HG03342 (cell line): ENCODE measurements around the gene SYNDIG1.

Experiments
- ATAC-seq: cut with Tn5 transposase; IDR thresholded peaks from one replicate; pipeline ENCODE4 v1.9.1; 2021; ENCODE audit warnings: mild to moderate bottlenecking, moderate library complexity; ENCODE audit not compliant: unreplicated experiment

The SYNDIG1 gene

GRCh38 chr20:24686156-24686555 is 216.7 kb downstream of the SYNDIG1 start:
- no peak for ATAC-seq

GRCh38 chr20:24690408-24690807 is 221.0 kb downstream of the SYNDIG1 start:
- ATAC-seq, result no peak

- no peak for ATAC-seq
These were observed 222.5 kb downstream of the SYNDIG1 start for GRCh38 chr20:24691901-24692351.

DNA sequence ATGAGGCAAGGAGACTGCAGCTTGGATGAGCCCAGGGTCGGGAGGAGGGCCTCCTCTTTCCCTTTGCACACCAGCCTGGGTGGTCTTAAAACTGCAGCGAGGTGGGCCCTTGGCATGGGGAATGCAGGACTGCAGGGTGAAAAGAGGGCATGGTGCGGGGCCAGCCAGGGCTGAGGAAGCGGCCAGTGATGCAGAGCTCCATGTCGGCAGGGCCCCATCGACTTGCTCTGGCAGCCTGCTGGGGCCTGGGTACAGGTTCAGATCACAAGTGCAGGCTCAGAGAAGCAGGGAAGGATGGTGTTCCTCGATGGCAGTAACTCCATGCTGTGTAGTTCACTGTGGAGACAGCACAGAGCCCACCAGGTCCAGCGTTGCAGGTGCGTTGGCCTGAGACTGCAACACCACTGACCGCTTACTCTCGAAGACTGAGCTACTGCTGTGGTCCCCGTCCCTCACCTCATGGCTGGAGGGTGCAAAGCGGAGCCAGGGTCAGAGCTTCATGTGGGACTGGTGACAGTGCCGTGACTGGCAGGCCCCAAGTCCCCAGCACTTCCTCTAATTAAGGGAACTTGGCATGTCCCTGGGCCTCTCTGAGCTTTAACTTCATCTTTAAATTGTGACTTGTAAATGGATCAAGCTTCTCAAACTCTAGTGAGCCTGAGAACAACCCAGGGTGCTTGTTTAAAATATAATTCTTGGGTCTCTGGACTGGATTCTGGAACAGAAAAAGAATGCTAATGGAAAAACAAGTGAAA is 223.2 kb downstream of the SYNDIG1 start:
- ATAC-seq, result no peak

- ATAC-seq, result no peak
These were observed 224.2 kb downstream of the SYNDIG1 start for GRCh38 chr20:24693466-24694156.

- ATAC-seq, result no peak
These were observed 224.8 kb downstream of the SYNDIG1 start for GRCh38 chr20:24694157-24694726.

GRCh38 chr20:24694727-24695528 is 225.5 kb downstream of the SYNDIG1 start:
- ATAC-seq, result no peak

GRCh38 chr20:24695529-24696225 is 226.2 kb downstream of the SYNDIG1 start:
- ATAC-seq, result no peak

DNA sequence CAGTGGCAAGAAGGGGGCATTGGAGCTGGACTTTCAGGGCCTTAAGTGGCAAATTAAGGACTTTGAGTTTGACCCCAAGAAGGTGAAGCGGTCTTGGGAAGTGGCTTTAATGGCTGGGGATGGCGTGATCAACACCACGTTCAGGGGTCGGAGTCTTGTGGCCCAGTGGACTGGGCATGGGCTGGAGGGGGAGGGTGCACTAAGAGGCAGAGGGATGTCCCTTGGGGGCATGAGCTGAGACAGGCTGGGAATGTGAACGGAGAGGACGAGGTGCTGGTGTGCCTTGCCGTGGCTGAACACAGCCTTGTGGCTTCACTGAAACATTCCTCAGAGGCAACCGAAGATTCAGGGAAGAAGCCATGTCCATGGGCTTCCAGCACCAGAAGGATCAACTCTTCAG is 227.0 kb downstream of the SYNDIG1 start:
- no peak for ATAC-seq

DNA sequence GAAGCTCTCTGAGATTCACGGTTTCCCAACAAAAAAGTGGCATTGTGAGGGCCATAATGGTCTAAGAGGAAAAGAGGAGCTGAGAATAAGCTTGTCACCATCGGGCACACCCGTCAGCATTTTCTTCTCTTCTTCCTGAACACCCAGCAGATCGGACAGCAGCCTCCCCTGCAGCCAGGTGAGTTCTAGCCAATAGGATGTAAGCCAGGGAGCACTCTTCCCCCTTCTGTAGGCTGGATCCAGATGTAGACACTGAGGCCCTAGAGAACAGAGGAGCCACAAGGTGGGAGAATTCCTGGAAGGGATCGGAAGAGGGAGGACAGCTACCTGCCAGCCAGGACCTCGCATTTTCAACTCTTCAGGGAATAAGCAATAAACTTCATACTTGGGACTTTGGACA is 228.0 kb downstream of the SYNDIG1 start:
- no peak for ATAC-seq

GRCh38 chr20:24698189-24698588 is 228.8 kb downstream of the SYNDIG1 start:
- ATAC-seq, result no peak

DNA sequence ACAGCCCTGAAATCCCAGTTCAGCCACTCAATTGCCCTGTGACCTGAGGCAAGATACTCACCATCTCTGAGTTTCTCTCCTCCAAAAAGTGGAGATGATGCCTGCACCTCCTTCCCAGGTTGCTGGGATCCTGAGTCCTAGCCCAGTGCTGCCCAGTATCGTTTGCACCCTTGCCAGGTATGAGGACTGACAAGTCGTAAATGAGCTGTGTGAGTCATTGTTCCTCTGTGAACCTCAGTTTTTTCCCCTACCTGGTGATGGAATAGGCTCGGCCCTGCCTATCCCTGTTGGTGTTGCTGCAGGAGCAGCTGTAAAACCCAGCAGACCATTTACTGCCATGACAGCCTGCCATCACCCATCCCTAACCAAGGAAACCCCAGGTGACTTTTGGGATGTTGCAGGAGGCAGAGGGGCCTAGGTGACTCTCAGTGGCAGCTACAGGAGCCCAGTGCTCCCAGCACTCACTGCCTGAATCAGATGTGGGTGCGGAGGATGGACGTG is 229.3 kb downstream of the SYNDIG1 start:
- ATAC-seq, result no peak

GRCh38 chr20:24699321-24700165 is 230.1 kb downstream of the SYNDIG1 start:
- no peak for ATAC-seq

DNA sequence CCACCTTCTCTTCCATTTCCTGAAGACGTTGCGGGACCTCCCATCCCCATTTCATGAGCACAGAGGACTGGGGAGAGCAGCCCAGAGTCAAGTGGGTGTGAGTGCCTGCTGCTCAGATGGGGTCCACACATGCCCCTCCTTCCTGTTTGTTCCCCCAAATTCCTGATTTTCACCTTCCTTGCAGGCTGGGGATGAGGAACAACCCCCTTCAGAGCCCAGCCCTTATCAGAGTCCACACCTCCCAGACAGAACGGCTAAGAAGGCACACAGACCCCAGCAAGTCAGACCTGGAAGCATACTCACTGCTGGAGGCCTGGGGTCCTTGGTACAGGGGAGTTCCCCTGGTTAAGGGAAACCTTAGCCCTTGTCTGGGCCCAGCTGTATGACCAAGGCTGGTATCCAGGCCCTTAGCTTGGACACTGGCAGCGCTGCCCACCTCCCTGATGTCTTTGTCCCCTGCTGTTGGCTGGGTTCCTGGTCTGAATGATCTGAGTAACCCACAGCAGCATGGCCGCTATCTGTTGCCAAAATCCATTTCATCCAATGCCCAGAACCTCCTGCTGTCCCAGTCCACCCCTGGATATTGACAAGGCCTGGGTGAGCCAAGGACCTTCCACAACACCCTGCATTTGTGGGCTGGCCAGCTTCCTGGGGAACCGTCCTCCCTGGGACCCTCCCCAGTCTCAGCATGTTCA is 230.9 kb downstream of the SYNDIG1 start:
- ATAC-seq, result no peak

DNA sequence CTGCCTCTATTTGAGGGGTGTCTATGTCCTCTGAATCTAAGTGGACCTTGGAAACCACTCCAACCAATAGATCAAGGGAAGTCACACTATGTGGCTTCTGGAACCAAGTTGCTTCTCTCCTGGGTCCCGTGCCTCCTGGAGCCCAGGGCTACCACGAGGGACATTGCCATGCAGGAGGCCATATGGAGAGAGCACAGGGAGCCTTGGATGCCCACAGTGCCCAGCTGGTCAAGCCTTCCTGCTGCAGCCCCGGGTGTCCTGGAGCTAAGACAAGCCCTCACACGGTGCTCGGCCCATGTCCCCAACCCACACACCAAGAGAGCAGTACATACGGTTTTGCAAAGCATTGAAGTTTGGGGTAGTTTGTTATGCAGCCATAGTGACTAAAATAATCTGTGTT is 231.6 kb downstream of the SYNDIG1 start:
- ATAC-seq, result no peak

DNA sequence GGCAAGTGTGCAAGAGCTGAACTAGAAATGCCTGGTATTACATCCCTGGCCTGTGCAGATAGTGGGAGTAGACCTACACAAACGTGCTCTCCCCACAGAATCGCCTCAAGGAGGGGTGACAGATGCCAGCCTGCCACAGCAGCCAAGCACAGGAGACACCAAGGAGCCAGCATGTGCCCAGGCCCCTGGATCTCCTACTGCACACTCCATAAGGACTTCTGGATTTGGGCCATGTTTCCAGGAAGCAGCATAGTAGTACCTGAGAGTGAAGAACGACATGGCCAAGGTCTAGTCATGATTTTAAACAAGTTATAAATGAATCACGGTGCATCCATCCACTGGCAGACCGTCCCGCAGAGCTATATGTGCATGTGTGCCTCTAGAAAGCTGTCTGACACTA is 232.2 kb downstream of the SYNDIG1 start:
- no peak for ATAC-seq

DNA sequence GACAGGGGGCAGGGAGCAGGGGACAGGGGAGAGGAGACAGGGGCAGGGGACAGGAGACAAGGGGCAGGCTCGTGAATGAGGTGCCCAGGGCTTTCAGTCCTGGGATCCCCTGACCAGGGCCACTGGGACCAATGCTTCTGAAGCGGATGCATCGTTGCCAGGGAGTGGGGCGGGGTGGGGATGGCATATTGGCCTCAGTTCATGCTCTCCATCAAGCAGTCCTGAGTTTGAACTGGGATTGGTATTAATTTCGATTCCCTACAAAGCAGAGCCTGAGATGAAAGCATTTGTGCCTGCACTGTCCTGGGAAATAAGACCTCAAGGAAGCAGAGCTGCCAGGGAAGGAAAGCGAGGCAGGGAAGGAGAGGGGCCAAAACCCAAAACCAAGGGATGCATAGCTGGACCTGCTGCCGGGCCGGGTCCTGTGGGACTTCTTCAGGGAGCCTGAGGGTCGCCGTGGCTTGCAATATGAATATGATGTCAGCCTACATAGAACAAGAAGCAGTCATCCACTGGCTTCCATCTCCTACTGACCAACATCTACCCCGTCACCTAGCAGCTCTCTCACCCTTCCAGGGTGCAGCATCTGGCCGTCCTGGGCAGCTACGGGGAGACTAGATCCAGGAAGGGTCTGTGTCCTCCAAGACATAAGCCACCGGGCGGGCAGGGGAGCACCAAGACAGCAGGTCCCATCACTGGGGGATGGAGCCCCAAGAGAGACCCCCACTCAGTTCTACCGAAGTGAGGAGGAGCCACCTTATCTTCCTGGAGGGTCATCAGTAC is 233.3 kb downstream of the SYNDIG1 start:
- no peak for ATAC-seq

GRCh38 chr20:24703284-24703610 is 233.8 kb downstream of the SYNDIG1 start:
- ATAC-seq, result no peak
